ENCODE results near the gene GCSAM.
A peak's percentile ranks its signal among the peaks of the same experiment; 100 is the strongest.

Gene GCSAM

DNA sequence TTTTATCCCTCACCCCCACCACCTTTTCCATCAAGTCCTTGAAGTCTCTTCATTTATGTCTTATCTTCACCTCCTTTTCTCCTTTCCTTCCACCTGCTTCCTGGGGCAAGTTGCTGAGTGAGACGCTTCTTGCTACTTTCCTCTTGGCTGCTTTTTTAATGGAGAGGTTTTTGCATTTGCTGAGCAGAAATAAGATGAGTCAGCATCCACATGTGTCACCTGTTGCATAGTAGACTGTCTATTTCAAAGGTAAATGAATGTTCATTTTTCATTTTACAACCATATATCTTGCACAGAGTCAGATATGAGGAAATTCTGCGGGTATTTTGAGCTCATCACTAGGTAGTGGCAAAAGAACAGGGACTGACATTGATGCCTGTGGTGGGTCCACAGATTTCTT is 28.3 kb downstream of the GCSAM start:
- DNase-seq (ENCODE audit: low read depth, low spot score), result no peak

DNA sequence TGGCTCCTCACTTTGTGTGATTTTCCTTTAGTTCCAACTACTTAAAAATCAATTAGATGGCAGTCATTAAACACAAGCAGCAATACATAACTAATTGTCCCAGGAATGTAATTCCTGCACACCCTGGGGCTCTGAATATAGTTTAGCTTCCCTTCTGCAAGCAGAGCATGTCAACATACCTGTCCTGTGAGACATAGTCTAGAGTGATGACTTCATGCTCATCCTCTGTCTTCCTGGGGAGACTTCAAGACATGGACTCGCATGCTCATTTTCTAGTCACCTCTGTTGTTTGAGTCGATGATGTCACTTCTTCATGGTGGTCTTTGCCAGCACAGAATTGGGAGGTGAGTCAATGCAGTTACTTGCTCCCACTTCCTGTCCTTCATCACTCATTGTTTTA is 31.1 kb downstream of the GCSAM start:
- DNase-seq (ENCODE audit: low read depth, low spot score), result no peak

DNA sequence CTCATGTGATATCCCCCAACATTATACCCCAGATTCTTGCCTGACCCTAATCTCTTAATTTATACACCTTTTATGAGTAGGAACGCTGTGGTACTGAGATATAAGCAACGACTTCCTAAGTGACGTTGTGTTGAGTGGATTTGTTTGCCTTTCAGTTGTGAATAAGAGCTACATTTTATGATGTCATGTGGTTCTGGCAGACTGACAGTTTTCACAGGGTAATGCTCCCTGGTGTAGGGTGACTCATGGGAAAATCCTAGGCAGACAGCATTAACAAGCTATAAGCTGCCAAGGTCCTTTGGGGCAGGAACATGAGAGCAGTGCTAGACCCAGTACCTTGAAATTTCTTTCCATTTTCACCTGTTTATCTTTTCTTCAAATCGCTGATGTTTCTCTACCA is 35.7 kb downstream of the GCSAM start:
- DNase-seq (ENCODE audit: low read depth, low spot score), result peak; percentile 96

DNA sequence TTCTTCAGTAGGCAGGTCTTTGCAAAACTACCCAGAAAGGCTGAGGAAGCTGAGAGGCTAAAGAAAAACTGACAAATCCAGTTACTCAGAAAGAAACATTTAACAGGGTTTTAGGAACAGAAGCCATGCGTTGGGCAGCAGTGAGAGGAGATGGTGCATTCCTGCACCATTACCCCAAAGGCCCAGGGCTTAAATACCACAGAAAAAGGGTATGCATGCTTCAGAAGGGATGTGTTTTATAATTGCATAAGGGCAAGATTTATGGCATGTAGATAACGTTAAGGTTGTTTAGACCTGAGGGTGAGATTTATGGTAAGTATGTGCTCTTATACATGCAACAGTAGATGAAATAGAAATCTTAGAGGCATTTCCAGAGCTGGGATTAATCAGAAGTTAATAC is 36.9 kb downstream of the GCSAM start:
- DNase-seq (ENCODE audit: low read depth, low spot score), result no peak

DNA sequence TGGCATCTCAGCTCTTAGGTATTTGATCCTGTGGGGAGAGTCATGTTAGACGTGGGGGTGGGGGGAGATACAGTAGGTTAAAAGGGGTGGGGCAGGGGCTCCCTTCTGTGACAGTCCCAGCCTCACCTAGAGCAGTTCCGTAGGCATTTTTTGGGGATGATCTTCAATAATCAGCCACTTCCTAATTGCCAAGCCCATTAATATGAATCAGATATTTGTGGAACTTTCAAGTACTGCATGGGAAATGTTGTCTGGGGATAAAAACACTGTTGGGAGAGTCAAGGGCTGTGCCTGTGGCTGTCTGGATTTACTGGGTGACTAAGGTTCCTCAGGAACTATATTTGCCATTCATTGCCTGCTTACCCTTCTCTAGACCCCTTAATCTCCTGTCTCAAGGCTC is 37.3 kb downstream of the GCSAM start:
- DNase-seq (ENCODE audit: low read depth, low spot score), result no peak

DNA sequence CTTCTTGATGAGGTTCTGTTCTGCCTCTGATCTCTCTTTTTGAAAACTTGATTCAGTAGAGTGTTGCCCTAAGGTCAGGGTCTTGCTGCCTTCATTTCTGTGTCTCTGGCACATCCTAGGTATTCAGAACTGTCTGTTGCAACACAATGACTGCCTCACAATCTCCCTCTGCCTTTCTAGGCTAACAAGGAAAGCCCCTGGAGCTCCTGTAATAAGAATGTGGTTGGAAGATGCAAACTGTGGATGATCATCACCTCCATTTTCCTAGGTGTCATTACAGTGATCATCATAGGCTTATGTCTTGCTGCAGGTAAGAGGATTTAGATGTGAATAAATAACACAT is 39.9 kb downstream of the GCSAM start:
- no peak for DNase-seq (ENCODE audit: low read depth, low spot score)

DNA sequence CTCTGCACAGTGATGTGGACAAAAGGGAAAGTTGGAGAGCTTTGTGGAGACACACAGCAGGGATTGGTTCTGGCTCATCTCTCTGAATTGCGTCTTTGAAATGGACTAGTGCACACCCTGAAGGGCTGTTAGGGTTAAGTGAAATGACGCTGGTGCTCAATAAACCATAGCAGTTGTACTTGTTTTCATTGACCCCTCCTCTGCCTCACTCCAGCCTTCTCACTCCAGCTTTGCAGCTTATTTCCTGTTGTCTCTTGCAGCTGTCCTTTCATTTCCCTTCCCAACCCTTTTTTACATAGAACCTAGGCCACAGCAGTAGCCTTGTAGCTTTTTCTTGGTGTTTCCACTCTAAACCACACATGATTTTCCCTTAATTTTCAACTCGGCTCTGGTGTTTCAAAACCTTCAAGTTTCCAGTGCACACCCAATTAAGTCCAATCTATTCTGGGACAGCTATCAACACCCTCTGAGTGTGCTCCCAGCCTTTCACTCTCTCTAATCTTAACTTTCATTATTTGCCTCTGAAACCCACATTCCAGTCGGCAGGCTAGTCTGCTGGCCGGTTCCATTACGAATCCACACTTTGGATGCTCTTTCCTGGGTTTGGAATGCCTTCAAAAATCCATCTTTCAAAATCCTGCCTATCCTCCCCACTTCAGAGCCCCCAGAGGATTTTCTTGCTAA is 40.4 kb downstream of the GCSAM start:
- DNase-seq (ENCODE audit: low read depth, low spot score), result no peak

DNA sequence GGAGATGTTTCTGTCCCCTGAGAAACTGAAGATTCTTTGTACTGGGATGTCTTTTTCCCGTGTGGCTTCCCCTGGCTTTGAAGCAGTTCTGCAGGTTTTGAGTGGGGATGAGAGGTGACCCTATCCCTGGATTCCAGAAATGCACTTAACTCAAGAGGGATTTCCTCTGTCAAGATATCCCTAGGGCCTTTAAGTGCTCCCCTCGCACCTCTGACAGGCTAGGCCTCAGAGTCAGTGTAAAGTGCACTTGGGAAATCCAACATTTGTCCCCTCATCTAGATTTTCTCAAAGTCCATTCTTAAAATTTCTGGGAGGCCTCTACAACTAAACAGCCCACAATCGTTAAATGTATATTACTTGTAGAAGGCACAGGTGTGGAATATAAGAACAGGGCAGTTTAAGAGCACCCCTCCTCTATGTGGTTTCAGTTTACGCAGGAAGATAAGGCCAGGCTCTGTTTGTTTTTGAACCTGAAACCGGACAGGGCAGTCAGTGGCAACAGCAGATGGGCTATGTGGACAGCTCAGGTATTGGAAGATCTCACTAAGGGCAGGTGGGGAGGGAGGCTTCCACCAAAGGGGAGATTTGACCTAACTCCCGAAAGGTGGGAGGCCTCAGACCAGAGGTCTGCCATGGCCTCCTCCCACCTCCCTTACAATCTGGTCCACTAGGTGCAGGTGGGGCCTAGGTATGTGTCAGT is 42.0 kb downstream of the GCSAM start:
- no peak for DNase-seq (ENCODE audit: low read depth, low spot score)

DNA sequence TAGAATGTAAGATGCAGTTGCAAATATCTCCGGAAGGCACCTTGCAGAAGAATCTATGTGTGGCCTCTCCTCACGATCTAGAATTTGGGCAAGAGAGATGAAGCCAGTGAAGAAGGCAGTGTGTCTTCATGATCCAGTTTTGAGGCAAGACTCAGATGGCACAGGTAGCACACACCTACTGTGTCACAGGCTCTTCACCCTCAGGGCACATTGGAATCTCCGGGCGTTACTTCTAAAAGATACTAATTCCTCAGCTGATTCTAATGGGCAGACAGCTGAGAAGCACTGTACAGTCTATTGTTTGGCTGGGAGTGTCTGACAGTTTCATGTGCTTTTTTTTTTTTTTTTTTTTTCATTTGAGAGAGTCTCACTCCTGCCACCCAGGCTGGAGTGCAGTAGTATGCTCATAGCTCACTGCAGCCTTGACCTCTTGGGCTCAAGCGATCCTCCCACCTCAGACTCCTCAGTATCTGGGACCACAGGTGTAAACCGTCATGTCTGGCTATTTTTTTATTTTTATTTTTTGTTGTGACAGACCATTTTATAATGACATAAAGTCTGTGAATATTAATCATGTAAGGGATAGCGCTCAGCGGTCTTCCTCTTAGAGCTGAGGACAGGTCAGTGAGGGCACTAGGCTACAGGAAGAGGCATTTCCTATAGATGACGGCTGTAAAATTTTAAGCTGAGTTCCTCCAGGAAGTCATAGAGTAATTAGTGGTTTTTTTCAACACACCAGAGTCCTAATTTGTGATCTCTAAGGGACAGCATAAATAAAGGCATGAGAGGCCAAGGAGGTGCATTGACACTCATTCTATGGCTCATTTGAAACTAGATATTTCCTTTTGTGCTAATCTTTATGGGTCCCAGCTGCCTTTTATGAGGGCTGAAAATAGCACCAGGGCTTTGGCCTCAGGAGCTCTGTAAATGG is 42.8 kb downstream of the GCSAM start:
- no peak for DNase-seq (ENCODE audit: low read depth, low spot score)

DNA sequence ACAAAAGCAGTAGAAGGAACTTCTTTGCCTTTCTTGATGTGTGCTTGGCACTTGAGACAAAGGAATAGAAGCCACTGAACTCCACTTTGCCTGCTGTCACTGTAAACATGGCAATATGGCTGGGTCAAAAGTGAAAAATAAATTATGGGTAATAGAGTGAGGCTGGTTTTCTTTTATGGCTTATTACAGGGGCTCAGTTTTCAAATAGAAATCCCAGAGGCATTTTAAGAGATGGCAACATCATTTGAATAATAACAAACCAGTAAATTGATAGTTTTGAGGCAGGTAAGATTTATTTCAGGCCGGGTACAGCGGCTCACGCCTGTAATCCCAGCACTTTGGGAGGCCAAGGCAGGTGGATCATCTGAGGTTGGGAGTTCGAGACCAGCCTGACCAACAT is 44.1 kb downstream of the GCSAM start:
- DNase-seq (ENCODE audit: low read depth, low spot score), result no peak

DNA sequence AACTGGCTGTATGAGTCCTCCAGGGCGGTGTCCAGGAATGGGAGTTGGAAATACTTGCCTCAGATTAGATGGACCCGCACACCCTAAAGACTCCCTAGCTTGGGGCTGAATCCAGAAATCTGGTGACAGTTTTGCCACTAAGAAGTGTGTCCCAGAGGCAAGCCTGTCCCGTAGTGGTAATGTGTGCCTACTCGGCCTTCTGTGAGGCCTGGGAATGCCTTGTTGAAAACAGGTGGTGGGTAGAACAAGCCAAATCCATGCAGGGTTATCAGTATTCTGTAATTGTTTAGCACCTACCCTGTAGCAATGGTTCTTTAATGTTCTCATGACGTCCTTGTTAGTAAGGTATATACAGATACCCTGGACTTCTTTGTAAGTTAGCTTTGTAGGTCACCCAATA is 45.3 kb downstream of the GCSAM start:
- no peak for DNase-seq (ENCODE audit: low read depth, low spot score)

DNA sequence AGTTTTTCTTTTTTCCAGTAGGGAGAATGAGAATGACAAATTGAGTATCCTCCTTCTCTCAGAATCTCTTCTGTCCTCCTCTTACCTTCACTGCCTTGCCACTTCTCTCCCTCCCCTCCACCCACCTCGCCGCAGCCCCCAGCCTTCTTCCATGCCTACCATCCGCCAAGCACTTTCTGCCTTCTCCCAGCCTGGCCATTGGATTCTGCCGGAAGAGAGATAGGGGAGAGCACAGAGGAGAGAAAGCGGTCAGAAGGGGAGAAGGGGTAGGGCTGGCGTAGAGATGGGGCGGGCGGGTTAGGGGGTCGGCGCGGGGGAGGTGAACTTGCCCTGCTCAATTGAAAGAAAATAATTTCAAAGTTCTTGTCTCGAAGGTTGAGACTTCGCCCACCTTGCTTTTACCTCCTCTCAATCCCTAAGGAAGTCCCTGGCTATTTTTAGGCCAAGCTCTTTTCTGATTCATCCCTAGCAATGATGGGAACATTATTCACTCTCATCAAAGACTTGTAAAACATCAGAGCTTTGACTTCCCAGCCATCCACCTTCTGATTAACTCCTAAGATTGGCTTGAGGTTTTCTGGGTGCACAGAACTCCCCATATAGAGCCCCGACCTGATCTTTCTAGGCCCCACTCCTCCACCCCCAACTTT is 46.0 kb downstream of the GCSAM start:
- no peak for DNase-seq (ENCODE audit: low read depth, low spot score)

DNA sequence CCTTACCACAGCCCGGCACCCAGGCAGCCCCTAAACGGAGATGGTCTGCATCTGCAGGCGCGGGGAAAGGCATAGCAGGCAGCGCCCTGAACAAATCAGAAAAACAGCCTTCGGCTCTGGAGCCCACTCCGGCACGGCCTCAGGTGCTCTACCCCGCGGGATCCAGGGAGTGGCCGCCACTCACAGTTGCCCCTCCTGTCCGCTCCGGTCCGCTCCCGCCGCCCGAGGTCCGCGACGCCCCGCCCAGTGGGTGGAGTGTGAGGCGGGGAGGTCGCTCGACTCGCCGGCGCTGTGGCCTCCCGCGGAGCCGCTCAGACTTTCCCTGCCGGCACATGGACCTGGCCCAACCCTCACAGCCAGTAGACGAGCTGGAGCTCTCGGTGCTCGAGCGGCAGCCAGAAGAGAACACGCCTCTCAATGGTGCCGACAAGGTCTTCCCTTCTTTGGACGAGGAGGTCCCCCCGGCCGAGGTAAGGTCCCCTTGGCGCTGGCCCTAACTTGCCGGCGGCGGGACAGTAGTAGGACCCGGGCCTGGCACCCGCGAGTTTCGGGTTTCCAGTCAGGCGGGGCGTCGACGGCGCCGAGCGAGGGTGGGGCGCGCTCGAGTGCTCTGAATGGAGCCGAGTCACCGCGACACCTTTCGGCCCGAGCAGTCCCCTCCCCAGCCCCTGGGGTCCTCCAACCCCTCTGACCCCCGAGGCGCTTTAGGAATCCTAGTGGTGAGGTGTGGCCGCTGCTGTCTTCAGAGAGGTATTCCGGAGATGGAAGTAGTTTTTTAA is 46.8 kb downstream of the GCSAM start, which contains the start of gene C3orf52:
Gene C3orf52, plus strand, starts transcription at position 314 of the 779 bp plus-strand sequence. Its CDS starts 19 bp downstream, at position 333.
- no peak for DNase-seq (ENCODE audit: low read depth, low spot score)

DNA sequence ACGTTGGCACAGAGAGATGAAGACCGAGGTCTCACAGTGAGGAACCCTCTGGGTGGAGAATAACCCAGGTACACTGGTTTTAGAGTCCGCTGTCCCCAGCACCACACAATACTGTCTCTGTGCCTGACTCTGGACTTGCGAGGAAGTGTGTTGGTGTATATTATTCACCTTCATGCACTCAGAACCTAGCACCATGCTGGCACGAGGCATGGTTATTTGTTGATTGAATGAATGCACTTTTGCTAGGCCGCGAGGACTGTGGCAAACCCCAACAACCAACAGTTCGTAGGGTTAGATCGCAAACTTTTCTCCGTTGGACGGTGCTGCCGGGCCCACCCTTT is 47.3 kb downstream of the GCSAM start:
- DNase-seq (ENCODE audit: low read depth, low spot score), result no peak

DNA sequence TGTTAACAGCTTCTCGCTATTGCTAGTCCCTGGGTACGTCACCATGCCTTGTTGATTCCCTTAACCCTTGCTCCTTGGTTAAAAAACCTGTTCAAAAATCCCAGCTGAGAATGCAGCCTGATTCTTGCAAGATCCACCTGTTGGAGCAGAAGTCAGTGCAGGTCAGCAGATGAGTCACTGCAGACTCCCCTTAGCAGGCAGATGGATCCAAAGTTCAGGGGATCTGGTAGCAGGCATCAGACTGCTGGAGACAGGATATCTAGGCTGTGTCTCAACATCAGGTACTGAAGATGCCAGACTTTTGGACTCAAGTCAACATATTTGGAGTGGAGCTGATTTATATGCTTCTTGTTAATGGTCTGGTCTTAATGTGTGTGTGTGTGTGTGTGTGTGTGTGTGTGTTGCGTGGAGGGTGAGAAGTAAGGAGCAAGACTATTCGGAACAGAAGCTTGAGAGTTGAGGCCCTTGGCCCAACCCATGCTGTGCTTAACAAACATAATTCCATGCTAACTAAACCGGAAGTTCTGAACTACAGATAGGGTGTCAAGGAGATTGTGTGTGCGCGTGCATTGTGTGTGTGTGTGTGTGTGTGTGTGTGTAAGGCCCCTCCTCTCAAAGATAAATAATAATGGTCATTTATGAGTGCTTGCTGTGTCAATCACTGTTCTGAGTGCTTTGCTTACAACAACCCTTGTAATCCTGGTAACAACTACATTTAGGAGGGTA is 47.9 kb downstream of the GCSAM start:
- no peak for DNase-seq (ENCODE audit: low read depth, low spot score)

DNA sequence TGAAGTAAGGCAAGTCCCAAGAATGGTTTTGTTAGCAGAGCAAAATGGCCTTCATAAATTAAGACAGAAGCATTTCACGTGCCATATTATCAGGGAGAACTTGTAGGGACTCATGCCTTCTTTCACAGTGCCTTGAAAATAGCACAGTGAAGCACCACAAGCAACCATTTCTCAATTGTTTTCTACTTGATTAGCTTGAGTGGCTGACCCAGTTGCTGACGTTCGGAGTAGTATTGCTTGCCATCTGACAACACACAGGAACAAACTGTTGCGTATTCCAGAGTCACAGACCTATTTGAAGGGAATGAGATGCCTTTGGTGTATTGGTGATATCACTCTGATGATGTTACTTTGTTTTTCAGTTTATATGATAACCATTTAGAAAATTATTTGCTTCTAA is 49.8 kb downstream of the GCSAM start:
- DNase-seq (ENCODE audit: low read depth, low spot score), result no peak

DNA sequence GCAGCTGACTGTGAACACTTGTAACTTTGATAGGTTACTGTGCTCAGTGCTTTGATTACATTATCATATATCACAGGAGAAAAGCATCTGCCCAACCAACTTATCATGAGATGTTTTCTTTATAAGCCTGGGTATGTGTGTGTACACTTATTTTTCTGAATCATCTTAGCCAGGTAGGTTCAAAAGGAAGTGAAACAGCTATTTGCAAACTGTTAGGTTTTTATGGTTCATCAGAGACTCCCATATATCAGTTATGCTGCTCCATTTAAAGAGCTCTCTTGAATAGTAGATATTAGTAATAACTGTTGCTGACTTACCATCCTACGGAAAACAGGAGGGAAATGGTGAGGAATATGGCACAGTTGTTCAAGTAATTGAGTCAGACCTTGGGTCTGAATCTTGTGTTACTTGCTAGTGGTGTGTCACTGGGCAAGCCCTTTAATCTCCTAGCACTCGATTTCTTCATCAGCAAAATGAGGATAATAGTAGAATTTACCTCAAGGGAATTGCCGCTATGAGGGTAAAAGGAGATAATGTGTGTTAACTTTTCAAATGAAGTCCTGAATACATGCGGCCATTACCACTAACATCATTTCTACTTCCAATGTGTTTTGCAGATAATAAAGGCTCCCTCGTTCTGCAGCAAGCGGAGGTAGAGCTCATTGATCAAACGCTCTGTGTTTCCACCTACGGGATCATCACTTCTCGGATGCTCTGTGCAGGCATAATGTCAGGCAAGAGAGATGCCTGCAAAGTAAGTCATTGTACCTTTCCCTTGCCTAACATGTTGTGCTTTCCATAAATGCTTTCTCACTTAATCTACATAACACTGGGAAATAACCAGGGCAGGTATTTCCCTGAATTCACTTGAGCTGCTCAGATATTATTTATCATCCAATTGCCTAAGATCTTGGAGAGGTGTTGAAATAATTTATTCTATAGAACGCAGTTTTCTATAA is 54.6 kb downstream of the GCSAM start:
- DNase-seq (ENCODE audit: low read depth, low spot score), result no peak

DNA sequence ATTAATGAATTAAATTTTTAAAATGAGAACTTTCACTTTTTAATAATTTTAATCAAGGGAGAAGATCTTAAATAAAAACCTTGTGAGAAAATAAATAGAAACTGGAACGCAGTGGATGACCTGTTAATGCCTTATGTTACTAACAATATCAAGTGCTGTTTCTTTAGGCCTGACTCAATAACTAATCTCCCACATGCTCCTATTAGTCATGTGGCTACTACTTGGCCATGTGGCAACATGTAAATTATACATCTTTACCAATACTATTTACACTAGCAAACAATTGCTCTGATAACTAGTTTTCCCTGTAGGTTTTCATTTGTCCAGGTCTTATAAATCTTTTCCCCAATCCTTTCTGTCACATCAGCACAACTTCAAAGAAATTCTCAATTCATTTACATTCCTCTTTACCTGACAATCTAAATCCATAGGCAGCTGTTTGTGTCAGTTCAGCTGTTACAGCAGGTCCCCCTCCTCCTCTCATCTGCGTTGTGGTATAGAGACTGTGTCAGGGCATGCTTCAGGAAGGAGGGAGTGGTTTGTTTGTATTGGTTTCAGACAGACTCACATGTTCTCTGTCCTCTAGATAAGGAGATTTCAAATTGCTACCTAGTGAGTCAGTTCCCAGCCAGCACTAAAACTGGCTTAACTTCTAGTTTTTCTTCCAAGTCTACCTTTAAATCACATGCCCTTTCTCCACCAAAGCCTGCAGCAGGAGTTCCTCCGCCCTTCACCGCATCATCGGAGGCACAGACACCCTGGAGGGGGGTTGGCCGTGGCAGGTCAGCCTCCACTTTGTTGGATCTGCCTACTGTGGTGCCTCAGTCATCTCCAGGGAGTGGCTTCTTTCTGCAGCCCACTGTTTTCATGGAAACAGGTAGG is 58.2 kb downstream of the GCSAM start:
- DNase-seq (ENCODE audit: low read depth, low spot score), result no peak

All from smooth muscle cell of the brain vasculature (primary cell).